ENCODE data around the gene GRIA4. TPM values are rescaled to one million over a fixed set of nuclear protein-coding genes. Genes with fewer than 3 reads are reported as not detected.

GRIA4 gene
- total RNA-seq, 1 experiment from 2014 or later, result not detected

- H3K4me3 ChIP-seq, result no peak overlapping the region
- ChIA-PET POLR2A (ENCODE audit: unreplicated experiment) (no interaction called here), CTCF (no interaction called here)
- H3K4me1 ChIP-seq (replicated peaks; ENCODE audit: insufficient read depth), result no peaks in the 10 kb centered on the region
- no peak for DNase-seq
- no peak overlapping the region for H3K27ac ChIP-seq
- intact Hi-C loops (cut with micrococcal nuclease; ENCODE audit: unreplicated experiment), result no loop called here
- no peaks in the 10 kb centered on the region for H3K9me3 ChIP-seq (ENCODE audit: insufficient read depth, low read depth)
- H3K79me2 ChIP-seq (ENCODE audit: low read depth), result no peaks in the 10 kb centered on the region
- no peaks in the 10 kb centered on the region for H3K9me2 ChIP-seq (ENCODE audit: insufficient read depth)
- no peaks in the 10 kb centered on the region for H3F3A ChIP-seq (ENCODE audit: insufficient read depth, low read depth)
- no TSS peak for BruUV-seq (replicated peaks)
- no peak overlapping the region for H2AFZ ChIP-seq
- no peaks in the 10 kb centered on the region for H3K36me3 ChIP-seq (ENCODE audit: low read depth)
- H4K20me1 ChIP-seq (ENCODE audit: insufficient read depth), result no peaks in the 10 kb centered on the region
- TF ChIP-seq CTCF (conservative IDR thresholded peaks at IDR 0.05) (no peak), EZH2 (IDR thresholded peaks at IDR 0.05; ENCODE audit: low read depth) (no peak)
- H3K4me2 ChIP-seq, result no peak overlapping the region
- no peaks in the 10 kb centered on the region for H3K27me3 ChIP-seq (ENCODE audit: insufficient read depth, low read depth)
Observed at GRCh38 chr11:105713696-105714095, 103.8 kb downstream of the GRIA4 start.

- H3F3A ChIP-seq (ENCODE audit: insufficient read depth, low read depth), result no peaks in the 10 kb centered on the region
- intact Hi-C loops (cut with micrococcal nuclease; ENCODE audit: unreplicated experiment), result no loop called here
- H3K79me2 ChIP-seq (ENCODE audit: low read depth), result no peaks in the 10 kb centered on the region
- H3K27me3 ChIP-seq (ENCODE audit: insufficient read depth, low read depth), result no peaks in the 10 kb centered on the region
- TF ChIP-seq CTCF (conservative IDR thresholded peaks at IDR 0.05) (no peak), EZH2 (IDR thresholded peaks at IDR 0.05; ENCODE audit: low read depth) (no peak)
- ChIA-PET POLR2A (ENCODE audit: unreplicated experiment) (no interaction called here), CTCF (no interaction called here)
- no peaks in the 10 kb centered on the region for H3K9me2 ChIP-seq (ENCODE audit: insufficient read depth)
- no TSS peak for BruUV-seq (replicated peaks)
- 0 out of 2 replicates have a peak overlapping the region, but pooled peaks have one; percentile 15 for H2AFZ ChIP-seq
- H3K27ac ChIP-seq, result no peak overlapping the region
- H4K20me1 ChIP-seq (ENCODE audit: insufficient read depth), result no peaks in the 10 kb centered on the region
- H3K4me3 ChIP-seq, result no peak overlapping the region
- DNase-seq, result no peak
- H3K9me3 ChIP-seq (ENCODE audit: insufficient read depth, low read depth), result no peaks in the 10 kb centered on the region
- H3K36me3 ChIP-seq (ENCODE audit: low read depth), result no peaks in the 10 kb centered on the region
- no peak overlapping the region for H3K4me2 ChIP-seq
- H3K4me1 ChIP-seq (replicated peaks; ENCODE audit: insufficient read depth), result no peaks in the 10 kb centered on the region
Observed at GRCh38 chr11:105718641-105719040, 108.8 kb downstream of the GRIA4 start.

- Histone ChIP-seq H3F3A (ENCODE audit: insufficient read depth, low read depth) (no peaks in the 10 kb centered on the region), H3K9me2 (ENCODE audit: insufficient read depth) (no peaks in the 10 kb centered on the region), H3K27ac (no peak overlapping the region), H3K4me3 (no peak overlapping the region), H3K9me3 (ENCODE audit: insufficient read depth, low read depth) (no peaks in the 10 kb centered on the region), H4K20me1 (ENCODE audit: insufficient read depth) (no peaks in the 10 kb centered on the region), H3K27me3 (ENCODE audit: insufficient read depth, low read depth) (no peaks in the 10 kb centered on the region), H3K79me2 (ENCODE audit: low read depth) (no peaks in the 10 kb centered on the region), H2AFZ (0 out of 2 replicates have a peak overlapping the region, but pooled peaks have one; percentile 15), H3K36me3 (ENCODE audit: low read depth) (no peaks in the 10 kb centered on the region), H3K4me1 (replicated peaks; ENCODE audit: insufficient read depth) (no peaks in the 10 kb centered on the region), H3K4me2 (no peak overlapping the region)
- TF ChIP-seq CTCF (conservative IDR thresholded peaks at IDR 0.05) (no peak), EZH2 (IDR thresholded peaks at IDR 0.05; ENCODE audit: low read depth) (no peak)
- ChIA-PET POLR2A (ENCODE audit: unreplicated experiment) (no interaction called here), CTCF (no interaction called here)
- intact Hi-C loops (cut with micrococcal nuclease; ENCODE audit: unreplicated experiment), result no loop called here
- DNase-seq, result peak; percentile 7 to 61
- no TSS peak for BruUV-seq (replicated peaks)
Observed at GRCh38 chr11:105719073-105719822, 109.4 kb downstream of the GRIA4 start.
